ENCODE results near the gene PTPRR. TPM values are rescaled to one million over a fixed set of nuclear protein-coding genes. Genes with fewer than 3 reads are reported as not detected.

The PTPRR gene
- total and polyA plus RNA-seq, 2 of the 4 experiments (the other 2 are of a cell fraction) = 0.18 to 0.21 TPM

- dilution Hi-C loops (cut with HindIII; ENCODE audit: low sequenced_read_pairs, unreplicated experiment) (no loop called here), intact Hi-C loops (cut with micrococcal nuclease) (no loop called here), in situ Hi-C loops (cut with MboI; ENCODE audit: low sequenced_read_pairs) (no loop called here)
- no peak for TF ChIP-seq MAZ (IDR thresholded peaks at IDR 0.05; ENCODE audit: borderline replicate concordance, low read depth, low read length)
- TF ChIP-seq RFX5 (IDR thresholded peaks at IDR 0.05; ENCODE audit: low read depth, low read length) = no peak
- TF ChIP-seq, protein P1, sequence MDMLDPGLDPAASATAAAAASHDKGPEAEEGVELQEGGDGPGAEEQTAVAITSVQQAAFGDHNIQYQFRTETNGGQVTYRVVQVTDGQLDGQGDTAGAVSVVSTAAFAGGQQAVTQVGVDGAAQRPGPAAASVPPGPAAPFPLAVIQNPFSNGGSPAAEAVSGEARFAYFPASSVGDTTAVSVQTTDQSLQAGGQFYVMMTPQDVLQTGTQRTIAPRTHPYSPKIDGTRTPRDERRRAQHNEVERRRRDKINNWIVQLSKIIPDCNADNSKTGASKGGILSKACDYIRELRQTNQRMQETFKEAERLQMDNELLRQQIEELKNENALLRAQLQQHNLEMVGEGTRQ (IDR thresholded peaks at IDR 0.05; ENCODE audit: low read depth, low read length) = no peak
- TF ChIP-seq CHD1 (IDR thresholded peaks at IDR 0.05; ENCODE audit: low read depth, low read length) = no peak
- no peak for TF ChIP-seq NFE2L2 (IDR thresholded peaks at IDR 0.05; ENCODE audit: low read depth, low read length)
- TF ChIP-seq MAFK (IDR thresholded peaks at IDR 0.05; ENCODE audit: low read depth, low read length) = no peak
- TF ChIP-seq CTCF (conservative IDR thresholded peaks at IDR 0.05; ENCODE audit: low read depth, low read length) = no peak
- TF ChIP-seq, protein P2, sequence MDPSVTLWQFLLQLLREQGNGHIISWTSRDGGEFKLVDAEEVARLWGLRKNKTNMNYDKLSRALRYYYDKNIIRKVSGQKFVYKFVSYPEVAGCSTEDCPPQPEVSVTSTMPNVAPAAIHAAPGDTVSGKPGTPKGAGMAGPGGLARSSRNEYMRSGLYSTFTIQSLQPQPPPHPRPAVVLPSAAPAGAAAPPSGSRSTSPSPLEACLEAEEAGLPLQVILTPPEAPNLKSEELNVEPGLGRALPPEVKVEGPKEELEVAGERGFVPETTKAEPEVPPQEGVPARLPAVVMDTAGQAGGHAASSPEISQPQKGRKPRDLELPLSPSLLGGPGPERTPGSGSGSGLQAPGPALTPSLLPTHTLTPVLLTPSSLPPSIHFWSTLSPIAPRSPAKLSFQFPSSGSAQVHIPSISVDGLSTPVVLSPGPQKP (IDR thresholded peaks at IDR 0.05; ENCODE audit: borderline replicate concordance, low read depth, low read length) = no peak
- TF ChIP-seq POLR2A (IDR thresholded peaks at IDR 0.05; ENCODE audit: low read depth, low read length) = no peak
- TF ChIP-seq MXI1 (IDR thresholded peaks at IDR 0.05; ENCODE audit: borderline replicate concordance, low read depth, low read length) = no peak
- no peak for TF ChIP-seq SMC3 (IDR thresholded peaks at IDR 0.05; ENCODE audit: low read depth, low read length)
- Histone ChIP-seq H2BK120ac (ENCODE audit: low read depth, low read length) (no peak overlapping the region), H3K9me3 (ENCODE audit: control insufficient read depth, insufficient read depth, low read length) (no peaks in the 10 kb centered on the region), H3K79me1 (ENCODE audit: low read depth in 1 of 2, low read length in 2 of 2) (no peaks in the 10 kb centered on the region), H3K4me2 (ENCODE audit: low read depth, low read length) (no peak overlapping the region), H2AK9ac (replicated peaks; ENCODE audit: low read depth, low read length, poor library complexity) (no peak overlapping the region), H3K4me1 (ENCODE audit: control insufficient read depth, insufficient read depth, low read length) (no peaks in the 10 kb centered on the region), H3K27ac (ENCODE audit: insufficient read depth, low read length) (no peak overlapping the region), H2BK5ac (ENCODE audit: low read depth, low read length, poor library complexity, severe bottlenecking) (no peak overlapping the region), H4K8ac (ENCODE audit: low read depth in 2 of 2, low read length in 2 of 2) (no peak overlapping the region), H3K9me1 (ENCODE audit: insufficient read depth, low read length) (no peaks in the 10 kb centered on the region), H3K36me3 (ENCODE audit: control insufficient read depth, insufficient read depth, low read length) (no peaks in the 10 kb centered on the region), H3K23ac (ENCODE audit: low read depth, low read length) (no peak overlapping the region), H2BK15ac (ENCODE audit: low read depth, low read length) (no peak overlapping the region), H2AK5ac (ENCODE audit: low read depth, low read length) (no peak overlapping the region), H2BK20ac (ENCODE audit: low read depth, low read length) (no peak overlapping the region), H3K9ac (ENCODE audit: low read depth, low read length) (no peak overlapping the region), H3K4me3 (ENCODE audit: insufficient read depth, low read depth, low read length) (no peak overlapping the region), H3K14ac (replicated peaks; ENCODE audit: low read depth, low read length) (no peak overlapping the region), H3K27me3 (ENCODE audit: control insufficient read depth, insufficient read depth, low read length) (no peaks in the 10 kb centered on the region; the same call in 1 of the 2 replicates), H4K91ac (ENCODE audit: insufficient read depth, low read depth, low read length) (no peak overlapping the region), H4K5ac (ENCODE audit: low read depth, low read length) (no peak overlapping the region), H4K20me1 (ENCODE audit: insufficient read depth, low read length) (no peaks in the 10 kb centered on the region), H3K18ac (ENCODE audit: low read depth, low read length) (no peak overlapping the region), H3K4ac (ENCODE audit: low read depth, low read length) (no peak overlapping the region), H2AFZ (replicated peaks; ENCODE audit: low read length, poor library complexity) (no peak overlapping the region), H3K56ac (ENCODE audit: extremely low read depth, insufficient read depth, low read length) (no peak overlapping the region)
- no TSS peak for BruUV-seq (replicated peaks)
- peak; percentile 42; the same call in 1 of the 2 replicates for ATAC-seq (ENCODE audit: low read depth)
- peak; percentile 20 for DNase-seq
- ChIA-PET CTCF (interaction anchor here (0.8 kb wide), 1 partner anchor 11 kb away, joined by 4 read pairs; no protein-coding TSS in a partner anchor), POLR2A (ENCODE audit: unreplicated experiment) (no interaction called here)
- WGBS, 2 experiments (ENCODE audit: extremely low coverage in 2 of 2, insufficient read length in 1 of 2) = no CpG with 5 or more reads among the region's 2 CpGs
These were observed 164.4 kb downstream of the PTPRR start for GRCh38 chr12:70756118-70756517.

Data from IMR-90 (cell line).